ENCODE results near the gene ERN2.

The ERN2 gene

DNA sequence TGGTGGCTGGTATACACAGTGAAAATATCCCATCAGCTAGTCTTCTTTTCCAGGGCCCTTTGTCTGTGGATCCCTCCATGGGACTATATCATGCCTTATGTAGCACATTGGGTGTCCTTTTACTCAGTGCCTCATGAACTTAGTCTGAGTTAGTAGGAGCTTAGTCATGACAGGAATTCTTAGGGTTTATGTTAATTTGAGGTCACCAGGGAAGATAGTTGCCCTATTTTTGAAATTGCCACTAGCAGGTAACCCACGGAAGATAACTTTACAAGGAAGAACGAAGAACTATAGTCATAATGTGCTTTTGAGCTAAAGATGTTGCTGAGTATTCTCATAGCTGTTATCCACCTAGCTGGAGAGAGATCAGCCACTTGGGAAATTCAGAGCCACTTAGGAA is 49.1 kb downstream of the ERN2 start:
- H3K4me3 ChIP-seq (ENCODE audit: low read depth, low read length): no peak overlapping the region
- TF ChIP-seq, protein P1, sequence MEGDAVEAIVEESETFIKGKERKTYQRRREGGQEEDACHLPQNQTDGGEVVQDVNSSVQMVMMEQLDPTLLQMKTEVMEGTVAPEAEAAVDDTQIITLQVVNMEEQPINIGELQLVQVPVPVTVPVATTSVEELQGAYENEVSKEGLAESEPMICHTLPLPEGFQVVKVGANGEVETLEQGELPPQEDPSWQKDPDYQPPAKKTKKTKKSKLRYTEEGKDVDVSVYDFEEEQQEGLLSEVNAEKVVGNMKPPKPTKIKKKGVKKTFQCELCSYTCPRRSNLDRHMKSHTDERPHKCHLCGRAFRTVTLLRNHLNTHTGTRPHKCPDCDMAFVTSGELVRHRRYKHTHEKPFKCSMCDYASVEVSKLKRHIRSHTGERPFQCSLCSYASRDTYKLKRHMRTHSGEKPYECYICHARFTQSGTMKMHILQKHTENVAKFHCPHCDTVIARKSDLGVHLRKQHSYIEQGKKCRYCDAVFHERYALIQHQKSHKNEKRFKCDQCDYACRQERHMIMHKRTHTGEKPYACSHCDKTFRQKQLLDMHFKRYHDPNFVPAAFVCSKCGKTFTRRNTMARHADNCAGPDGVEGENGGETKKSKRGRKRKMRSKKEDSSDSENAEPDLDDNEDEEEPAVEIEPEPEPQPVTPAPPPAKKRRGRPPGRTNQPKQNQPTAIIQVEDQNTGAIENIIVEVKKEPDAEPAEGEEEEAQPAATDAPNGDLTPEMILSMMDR (IDR thresholded peaks at IDR 0.05; ENCODE audit: borderline replicate concordance, insufficient read depth, low read depth, low read length): no peak

DNA sequence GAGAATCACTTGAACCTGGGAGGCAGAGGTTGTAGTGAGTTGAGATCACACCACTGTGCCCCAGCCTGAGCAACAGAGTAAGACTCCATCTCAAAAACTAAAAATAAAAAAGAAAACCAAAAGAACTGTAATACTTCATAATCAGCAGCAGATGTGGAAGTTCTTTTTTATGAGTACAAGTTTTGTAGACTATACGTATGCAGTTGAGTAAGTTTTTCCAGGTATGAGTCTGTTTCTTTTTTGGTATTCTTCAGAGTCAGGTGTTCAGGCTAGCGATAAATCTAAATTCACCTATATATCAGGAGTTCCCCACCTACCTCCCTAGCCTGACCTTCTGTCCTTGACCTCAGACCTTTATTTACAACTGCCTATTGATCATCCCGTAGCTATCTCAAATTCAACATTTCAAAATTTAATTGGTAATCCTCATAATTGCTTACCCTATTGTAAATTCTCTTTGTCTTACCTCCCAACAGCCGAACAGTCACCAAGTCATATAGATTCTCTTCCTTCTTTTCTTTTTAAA is 61.0 kb downstream of the ERN2 start:
- TF ChIP-seq, protein P1 (IDR thresholded peaks at IDR 0.05; ENCODE audit: borderline replicate concordance, insufficient read depth, low read depth, low read length): no peak
- H3K4me3 ChIP-seq (ENCODE audit: low read depth, low read length): no peak overlapping the region

DNA sequence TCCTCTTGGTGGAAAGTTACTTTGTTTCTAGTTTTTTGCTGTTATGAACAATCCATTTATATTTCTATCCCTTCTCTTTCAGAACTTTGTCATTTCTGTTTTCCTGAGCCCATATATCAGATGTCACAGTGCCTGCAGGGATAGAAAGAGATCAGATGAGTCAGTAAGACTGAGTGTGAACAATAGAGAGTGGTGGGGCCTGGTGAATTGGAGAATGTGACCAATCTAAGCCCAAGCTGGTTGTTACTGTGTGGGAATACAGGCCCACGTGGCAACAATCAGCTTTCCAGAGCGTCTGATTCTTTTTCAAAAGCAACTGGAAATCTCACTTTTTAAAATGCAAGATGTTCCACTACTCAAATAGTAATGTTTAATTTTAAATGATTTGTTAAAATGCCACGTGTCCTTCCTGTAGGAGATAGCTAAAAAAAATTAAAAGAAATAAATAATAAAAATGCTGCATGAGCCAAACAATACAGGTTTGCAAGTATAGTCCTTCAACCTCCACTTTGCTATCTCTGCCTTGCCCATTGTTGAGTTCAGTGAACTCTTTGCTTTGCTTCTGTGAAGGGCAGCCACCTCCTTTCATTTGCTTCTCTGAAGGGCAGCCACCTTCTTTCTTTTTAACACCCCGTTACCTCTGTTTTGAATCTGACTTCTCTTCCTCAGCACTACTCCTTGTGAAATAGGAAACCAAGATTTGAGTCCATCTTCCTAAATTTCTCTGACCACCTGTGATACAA is 62.2 kb downstream of the ERN2 start:
- H3K4me3 ChIP-seq (ENCODE audit: low read depth, low read length): no peak overlapping the region

DNA sequence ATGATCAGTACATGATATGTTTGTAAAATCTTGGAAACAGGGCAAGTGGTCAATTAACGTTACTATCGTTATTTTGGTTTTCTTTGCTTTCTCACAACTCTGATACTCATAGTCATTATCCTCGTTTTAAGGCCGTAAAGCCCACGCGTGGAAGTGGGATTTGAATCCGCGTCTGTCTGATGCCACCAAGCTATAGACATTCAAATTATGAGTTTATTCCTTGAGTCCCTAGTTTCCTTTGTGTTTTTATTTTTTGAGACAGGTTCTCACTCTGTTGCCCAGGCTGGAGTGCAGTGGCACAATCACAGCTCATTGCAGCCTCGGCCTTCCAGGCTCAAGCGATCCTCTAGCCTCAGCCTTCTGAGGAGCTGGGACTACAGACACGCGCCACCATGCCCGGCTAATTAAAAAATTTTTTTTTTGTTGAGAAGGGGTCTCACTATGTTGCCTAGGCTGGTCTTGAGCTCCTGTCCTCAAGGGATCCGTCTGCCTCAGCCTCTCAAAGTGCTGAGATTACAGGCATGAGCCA is 70.7 kb downstream of the ERN2 start:
- TF ChIP-seq, protein P1 (IDR thresholded peaks at IDR 0.05; ENCODE audit: borderline replicate concordance, insufficient read depth, low read depth, low read length): no peak
- peak overlapping the region; percentile 84 for H3K4me3 ChIP-seq (ENCODE audit: low read depth, low read length)

More for the DNA sequence above, 62.2 kb downstream of the ERN2 start:
- TF ChIP-seq, protein P1 (IDR thresholded peaks at IDR 0.05; ENCODE audit: borderline replicate concordance, insufficient read depth, low read depth, low read length): no peak

DNA sequence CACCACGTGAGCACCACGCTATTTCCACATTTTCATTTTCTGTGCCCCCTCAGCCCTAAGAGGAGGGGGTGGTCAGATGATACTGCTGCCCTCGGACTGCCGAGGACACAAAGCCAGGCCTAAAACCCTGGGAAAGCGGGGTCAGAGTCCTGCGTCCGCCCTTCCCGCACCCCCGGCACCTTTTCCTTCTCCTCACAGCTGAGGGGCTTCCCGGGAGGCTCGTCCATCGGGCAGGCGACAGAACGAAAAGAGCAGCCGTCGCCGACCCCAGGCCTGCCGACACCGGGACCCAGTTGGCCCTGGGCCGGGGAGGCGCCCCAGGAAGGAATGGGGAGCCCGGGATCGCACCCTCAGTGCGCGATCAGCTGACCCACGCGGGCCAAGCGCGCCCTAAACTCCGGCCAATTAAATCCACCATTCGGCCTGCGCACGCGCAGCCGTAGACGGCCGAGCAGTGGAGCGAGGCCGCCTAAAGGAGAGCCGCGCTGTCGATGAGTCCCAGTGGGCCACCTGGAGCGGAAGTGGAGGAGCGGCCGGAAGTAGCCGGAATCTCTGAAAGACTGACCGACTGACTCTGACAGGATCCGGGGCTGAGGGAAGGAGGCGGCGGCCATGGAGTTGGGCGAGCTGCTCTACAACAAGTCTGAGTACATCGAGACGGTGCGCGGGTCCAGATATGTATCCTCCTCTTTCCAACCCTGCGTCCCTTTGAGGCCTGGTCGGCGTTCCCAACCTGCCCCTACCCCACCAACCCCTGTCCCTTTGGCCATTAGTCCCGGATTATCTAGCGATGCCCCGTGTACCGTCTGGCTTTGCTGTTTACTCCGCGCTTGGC is 71.9 kb downstream of the ERN2 start, which contains the start of the genes DCTN5 and PALB2:
TSS of gene DCTN5 (plus strand) at position 536 of the 835 bp plus-strand sequence. CDS start at position 613, 77 bp downstream.
TSS of gene PALB2 (minus strand) at position 380 of the 835 bp plus-strand sequence. CDS start at position 227, 153 bp downstream.
- H3K4me3 ChIP-seq (ENCODE audit: low read depth, low read length): peak within 1 kb of the TSS; percentile 84
- TF ChIP-seq, protein P1 (IDR thresholded peaks at IDR 0.05; ENCODE audit: borderline replicate concordance, insufficient read depth, low read depth, low read length): no peak

DNA sequence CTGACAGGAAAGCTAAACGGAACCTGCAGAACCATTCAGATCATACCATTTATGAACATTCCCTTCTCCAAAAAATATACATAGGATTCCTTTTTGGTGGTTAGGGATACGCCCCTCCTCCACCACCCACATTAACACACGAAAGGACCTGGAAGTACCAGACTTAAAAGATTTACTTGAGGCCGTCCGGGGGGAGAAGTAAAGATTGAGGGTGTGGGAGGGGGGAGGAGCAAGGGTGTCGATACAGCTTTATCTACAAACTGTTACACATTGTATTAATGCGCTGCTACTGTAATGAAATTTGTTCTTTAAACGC is 72.4 kb downstream of the ERN2 start:
- TF ChIP-seq, protein P1 (IDR thresholded peaks at IDR 0.05; ENCODE audit: borderline replicate concordance, insufficient read depth, low read depth, low read length): no peak
- peak overlapping the region; percentile 84 for H3K4me3 ChIP-seq (ENCODE audit: low read depth, low read length)
